ENCODE data around the gene IFNG.
"Not testable (repeated sequence)": the region's sequence is repeated elsewhere in the genome, so short reads cannot be mapped to it uniquely, and the experiment has no call there.

The IFNG gene

GRCh38 chr12:68159681-68160304 lies at the start of gene IFNG:
TSS of gene IFNG (minus strand) at chr12:68159740. CDS start at chr12:68159615, 125 bp downstream.
- no peak for DNase-seq (ENCODE audit: low read depth)

DNA sequence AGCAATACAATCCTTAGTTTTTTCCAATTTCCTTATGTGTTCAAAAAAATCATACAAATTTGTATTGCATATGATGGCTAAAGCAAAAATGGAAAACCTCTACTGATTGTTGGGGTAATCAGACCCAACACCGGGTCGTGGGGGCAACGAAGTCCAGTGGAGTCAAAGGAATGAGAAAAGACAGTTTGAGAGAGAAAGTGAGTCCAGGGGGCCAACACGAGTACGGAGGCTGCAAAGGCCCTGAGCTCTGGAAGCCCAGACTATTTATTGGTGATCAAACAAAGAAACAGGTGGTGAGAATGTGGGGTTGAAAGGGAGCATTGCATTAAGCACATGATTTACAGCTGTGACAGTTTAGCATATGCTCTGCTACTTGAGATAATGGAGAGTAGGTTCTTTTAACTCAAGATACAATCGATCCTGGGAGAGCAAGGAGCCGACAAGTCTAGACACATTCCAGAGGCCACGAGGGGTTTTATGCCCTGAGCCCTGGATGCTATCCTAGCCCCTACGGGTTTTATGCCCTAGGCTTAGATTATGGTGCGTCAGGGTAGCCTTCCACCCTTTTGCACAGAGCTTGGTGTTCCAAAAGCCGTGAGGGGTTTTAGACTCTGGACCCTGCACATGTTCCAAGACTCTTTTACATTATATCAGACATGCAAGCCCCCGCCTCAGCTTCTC lies 49.6 kb upstream of the IFNG start:
- DNase-seq (ENCODE audit: low read depth): not testable (repeated sequence)

DNA sequence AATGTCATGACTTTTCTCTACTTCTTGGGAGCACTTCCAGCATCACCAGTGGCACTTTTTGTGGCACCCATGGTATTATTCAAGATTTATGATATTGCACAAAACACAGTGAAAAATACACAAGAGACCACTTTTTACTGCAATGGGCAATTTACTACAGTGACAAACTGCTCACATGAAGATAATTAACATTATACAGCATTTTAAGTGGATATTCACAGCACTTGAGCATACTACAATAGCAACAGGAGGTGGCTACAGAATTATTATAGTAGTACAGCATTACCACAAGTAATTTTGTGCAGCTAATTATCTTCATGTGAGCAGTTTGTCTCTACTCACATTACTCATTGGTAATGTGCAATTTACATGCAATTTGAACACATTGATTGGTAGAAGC lies 47.7 kb upstream of the IFNG start:
- DNase-seq (ENCODE audit: low read depth): no peak

- no peak for DNase-seq (ENCODE audit: low read depth)
These were observed 46.9 kb upstream of the IFNG start for GRCh38 chr12:68206446-68206845.

DNA sequence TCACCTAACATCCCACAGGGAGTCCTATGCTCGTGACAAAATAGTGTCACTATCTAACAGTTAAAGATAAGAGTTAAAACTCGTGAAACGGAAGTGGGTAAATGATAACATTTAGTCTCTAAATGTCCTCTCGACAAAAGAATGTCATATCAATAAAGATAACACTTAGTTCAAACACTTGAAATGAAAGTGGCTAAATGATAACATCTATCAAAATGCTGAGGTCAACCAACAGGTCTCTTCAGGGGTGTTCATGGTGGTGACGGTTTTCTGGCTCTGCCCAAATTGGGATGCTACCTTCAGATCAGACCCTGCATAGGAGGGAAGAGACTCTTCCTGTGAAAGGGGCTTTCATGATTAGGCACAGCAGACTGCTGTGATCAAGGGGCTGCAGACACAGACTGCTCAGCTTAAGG lies 43.9 kb upstream of the IFNG start:
- DNase-seq (ENCODE audit: low read depth): no peak

GRCh38 chr12:68200854-68201253 lies 41.3 kb upstream of the IFNG start:
- DNase-seq (ENCODE audit: low read depth): peak; percentile 73

DNA sequence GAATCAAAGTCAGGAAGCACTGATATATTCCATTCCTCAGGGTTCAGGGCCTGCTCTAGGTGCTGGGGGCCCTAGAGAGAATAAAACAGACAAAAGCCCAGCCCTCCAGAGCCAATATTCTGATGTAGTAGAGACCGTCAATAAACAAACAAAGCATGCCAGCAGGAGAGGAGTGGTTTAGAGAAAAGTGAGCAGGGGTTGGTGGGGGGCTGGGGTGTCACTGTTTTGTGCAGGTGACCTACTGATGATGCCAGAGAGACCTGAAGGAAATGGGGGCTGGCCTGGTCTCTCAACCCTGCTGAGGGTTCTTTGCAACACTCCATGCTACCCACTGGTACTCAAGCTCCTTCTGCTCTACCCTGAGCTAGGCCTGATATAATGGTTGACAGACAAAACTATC lies 39.6 kb upstream of the IFNG start:
- DNase-seq (ENCODE audit: low read depth): no peak

DNA sequence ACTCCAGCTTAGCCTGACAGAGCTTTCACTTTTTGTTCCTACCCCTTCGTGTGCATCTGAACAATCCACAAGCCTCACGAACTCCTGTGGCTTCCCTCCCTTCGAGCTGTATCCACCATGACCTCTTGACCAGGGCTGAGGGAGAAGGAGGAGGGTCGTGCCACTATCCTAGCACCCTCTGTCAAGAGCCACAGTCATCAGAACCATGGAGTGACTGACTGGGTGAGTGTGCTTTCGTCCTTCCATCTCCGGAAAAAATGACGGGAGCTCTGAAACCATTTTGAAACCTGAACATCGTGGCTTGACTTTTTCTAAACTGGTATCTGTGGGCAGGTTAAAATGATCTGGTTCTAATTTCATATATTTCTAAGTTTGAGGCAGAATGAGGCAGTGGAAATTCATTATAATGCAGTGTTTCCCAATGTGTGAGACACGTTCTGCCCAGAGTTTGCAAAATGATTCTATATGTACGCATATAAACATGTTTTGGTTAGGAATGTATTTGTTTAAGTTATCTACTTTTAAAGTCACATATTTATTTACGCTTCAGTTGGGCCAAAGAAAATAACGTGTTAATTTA lies 39.1 kb upstream of the IFNG start:
- no peak for DNase-seq (ENCODE audit: low read depth)

DNA sequence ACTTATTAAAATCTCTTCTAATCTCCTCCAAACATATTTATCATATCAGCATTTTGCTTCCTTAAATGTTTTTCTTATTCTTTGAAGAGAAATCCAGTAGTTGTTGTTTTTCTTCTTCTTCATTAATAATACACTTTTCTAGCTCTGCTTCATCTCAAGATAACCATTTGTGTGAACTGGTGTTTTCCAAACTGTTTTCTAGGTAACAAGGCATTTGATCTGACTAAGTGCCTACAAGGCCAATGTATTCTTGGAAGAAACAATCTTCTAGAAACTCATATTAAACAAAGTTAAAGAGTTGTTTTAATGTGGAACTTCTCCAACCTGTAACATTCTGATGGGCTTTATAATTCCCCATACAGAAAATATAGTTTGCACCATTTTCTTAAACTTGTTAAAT lies 30.8 kb upstream of the IFNG start:
- no peak for DNase-seq (ENCODE audit: low read depth)

DNA sequence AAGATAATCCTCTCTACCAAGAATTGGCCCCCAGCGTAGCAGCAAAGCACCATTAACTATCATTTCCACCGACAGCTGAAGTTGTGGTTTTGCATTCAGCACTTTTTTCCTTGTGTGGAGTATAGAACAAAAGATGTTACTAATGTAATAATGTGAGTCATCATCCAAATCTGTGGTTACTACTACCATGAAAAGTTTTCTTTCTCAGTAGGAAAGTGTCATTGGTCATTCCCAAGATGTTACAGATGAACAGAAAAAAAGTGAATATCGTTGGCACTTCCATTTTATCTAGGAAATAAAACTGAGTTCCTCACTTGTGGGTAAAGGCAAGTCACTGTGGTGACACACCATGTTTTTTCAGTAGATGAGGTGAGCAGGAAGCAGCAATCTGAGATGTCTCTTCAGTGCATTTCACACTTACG lies 30.3 kb upstream of the IFNG start:
- peak; percentile 48 for DNase-seq (ENCODE audit: low read depth)

GRCh38 chr12:68185598-68185997 lies 26.1 kb upstream of the IFNG start:
- DNase-seq (ENCODE audit: low read depth): no peak

GRCh38 chr12:68180792-68181744 lies 21.5 kb upstream of the IFNG start:
- DNase-seq (ENCODE audit: low read depth): no peak

DNA sequence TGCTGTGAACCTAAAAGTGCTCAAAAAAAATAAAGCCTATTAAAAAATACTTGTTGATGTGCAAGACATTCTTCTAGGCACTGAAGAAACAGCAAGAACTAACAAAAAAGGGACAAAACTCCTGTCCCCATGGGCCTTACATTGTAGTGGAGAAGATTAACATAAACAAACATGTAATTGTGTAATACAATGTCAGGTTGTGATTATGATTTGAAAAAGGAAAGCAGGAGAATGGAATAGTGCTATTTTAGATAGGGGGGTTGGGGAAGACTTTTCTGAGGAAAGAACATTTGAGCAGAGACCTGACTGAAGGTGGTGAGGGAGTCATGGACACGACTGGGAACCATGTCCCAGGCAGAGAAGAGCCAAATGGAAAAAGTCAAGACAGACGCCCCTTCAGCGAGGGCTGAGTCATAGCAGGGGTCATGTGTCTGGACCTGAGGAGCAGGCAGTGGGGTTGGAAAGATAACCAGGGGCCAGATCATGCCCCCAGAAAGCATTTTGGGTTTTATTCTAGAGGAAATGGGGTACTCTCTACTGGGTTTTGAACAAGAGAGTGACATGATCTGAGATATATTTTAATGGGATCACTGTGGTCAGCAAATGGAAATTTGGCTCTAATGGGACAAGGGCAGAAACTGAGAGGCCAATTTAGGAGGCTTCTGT lies 19.4 kb upstream of the IFNG start:
- DNase-seq (ENCODE audit: low read depth): no peak

- no peak for DNase-seq (ENCODE audit: low read depth)
These were observed 18.6 kb upstream of the IFNG start for GRCh38 chr12:68178184-68178583.

DNA sequence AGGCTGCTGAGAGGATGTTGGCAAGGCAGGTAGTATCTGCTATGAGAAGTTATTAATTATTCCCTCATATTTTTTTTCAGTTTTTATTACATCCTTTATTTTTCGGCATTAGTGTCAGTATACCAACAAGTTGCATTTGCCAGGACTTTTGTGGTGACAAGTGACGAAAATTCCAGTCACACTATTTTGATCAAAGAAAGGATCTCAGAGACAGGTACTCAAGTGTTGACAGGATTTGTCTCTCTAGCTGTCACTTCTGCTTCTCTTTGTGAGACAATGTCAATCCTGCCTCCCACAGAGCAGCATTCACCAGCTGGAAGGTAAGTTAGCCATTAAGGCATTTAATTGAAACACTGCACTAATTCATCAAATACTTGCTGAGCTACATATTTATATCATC lies 18.0 kb upstream of the IFNG start:
- no peak for DNase-seq (ENCODE audit: low read depth)

DNA sequence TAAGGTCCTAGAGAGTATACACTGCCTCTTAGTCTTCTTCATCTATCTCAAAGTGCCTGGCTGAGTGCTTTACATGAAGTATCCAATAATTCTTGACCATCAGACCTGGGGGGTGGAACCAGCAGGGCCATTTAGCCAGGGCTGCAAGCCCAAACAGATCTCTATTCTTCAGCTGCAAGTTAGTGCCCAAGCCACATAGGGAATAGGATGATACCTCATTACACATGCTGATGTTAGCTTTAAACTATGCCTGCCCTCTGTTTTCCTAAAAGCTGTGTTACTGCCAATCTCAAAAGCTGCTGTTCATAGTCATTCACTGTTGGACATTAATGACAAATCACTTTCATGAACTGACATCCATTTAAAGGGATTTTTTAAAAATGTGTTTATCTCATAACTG lies 16.7 kb upstream of the IFNG start:
- no peak for DNase-seq (ENCODE audit: low read depth)

DNA sequence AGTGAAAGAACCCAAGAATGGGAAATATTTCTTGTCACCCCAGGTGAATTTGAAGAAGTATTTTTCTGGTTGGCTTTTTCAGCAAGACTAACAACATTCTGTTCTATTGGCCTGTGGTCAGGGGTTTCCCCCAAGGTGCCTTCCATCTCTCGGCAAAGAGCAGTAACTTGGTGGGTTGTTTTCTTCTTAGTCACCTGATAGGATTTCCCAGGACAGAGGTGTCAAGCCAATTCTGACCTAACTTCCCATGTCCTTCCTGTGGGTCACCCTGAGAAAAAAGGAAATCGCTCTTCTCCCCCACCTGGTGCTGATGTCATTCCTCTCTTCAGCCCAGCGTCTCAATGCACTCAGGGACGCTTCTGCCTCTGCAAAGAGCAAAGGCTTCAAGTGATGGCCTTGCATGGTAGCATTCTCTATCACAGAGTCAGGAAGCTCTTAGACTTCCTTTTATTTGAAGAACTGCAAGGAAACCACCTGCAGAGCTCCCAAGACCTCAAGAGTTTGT lies 16.1 kb upstream of the IFNG start:
- no peak for DNase-seq (ENCODE audit: low read depth)

GRCh38 chr12:68174761-68175160 lies 15.2 kb upstream of the IFNG start:
- DNase-seq (ENCODE audit: low read depth): not testable (repeated sequence)

DNA sequence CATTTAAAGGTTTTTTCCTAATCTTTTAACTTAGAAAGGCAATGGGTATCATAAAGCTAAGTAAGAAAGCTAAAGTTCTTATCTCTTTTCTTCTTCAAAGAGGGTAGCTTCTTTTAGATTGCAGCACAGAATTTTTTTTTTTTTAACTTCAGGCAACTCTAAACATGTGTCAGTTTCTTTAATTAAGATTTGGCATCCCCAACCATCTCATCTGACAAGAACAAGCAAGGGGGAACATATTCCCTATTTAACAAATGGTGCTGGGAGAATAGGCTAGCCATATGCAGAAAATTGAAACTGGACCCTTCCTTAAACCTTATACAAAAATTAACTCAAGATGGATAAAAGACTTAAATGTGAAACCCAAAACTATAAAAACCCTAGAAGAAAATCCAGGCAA lies 14.3 kb upstream of the IFNG start:
- no peak for DNase-seq (ENCODE audit: low read depth)

- DNase-seq (ENCODE audit: low read depth): no peak
These were observed 11.2 kb upstream of the IFNG start for GRCh38 chr12:68170726-68171125.

DNA sequence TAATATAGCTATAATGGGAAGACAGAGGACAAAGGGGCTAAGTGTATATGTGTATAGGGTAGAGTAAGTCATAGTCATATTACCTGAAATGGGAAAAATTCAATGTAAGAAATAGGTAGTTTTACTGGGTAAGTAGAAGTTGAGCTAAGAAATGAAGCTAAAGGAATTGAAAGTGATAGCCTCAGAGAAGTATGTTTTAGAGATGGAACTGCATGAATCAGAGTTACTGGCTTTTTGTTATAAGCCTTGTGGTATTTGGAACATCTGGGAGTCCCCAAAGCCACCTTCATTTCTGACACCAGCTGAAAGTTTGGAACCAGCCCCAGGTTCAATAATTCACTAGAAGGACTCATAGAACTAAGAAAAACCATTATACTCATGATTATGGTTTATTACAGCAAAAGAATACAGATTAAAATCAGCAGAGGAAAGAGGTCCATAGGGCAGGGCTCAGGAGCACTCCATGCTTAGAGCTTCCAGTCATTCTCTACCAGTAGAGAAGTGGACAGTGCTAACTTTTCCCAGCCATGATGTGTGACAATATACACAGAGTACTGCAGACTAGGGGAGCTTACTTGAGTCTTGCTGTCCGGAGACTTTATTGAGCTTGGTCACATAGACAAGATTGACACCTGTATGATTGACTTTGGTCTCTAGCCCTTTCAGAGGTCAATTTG lies 9.8 kb upstream of the IFNG start:
- DNase-seq (ENCODE audit: low read depth): no peak

Data from EH (cell line).